GM12878 (cell line): ENCODE measurements around the gene PPIE.

Experiments used
- CTCF ChIP-seq, 3 experiments: IDR thresholded peaks in 2 of 3; conservative IDR thresholded peaks in 1 of 3; 2 replicates each; pipeline ENCODE4 v1.5.1; 2011; ENCODE audit warnings: low read depth in 3 of 3, low read length in 3 of 3, mild to moderate bottlenecking in 3 of 3, control low read depth in 2 of 3, moderate library complexity in 2 of 3, inconsistent platforms in 1 of 3, mixed read lengths in 1 of 3; ENCODE audit not compliant: control insufficient read depth in 2 of 3, insufficient read depth in 1 of 3; ENCODE audit errors: extremely low read depth in 1 of 3
- GABPA ChIP-seq: IDR thresholded peaks from 2 replicates; pipeline ENCODE4 v1.6.1; 2014; ENCODE audit warnings: antibody characterized with exemption, low read depth, mild to moderate bottlenecking, inconsistent platforms
- TAF1 ChIP-seq: IDR thresholded peaks from 2 replicates; pipeline ENCODE4 v1.6.1; 2011; ENCODE audit warnings: mild to moderate bottlenecking, low read depth, low read length, borderline replicate concordance
- ZNF24 ChIP-seq: fragments of 450-650 bp; IDR thresholded peaks from 2 replicates; pipeline ENCODE4 v1.6.1; 2017; ENCODE audit warnings: antibody characterized with exemption, mild to moderate bottlenecking

GRCh38 chr1:39711966-39712340 is 26.7 kb upstream of the PPIE start:
- TF ChIP-seq ZNF24 (no peak), CTCF (IDR thresholded peaks at IDR 0.05 in 2 of 3, conservative IDR thresholded peaks at IDR 0.05 in 1 of 3; ENCODE audit: control insufficient read depth in 2 of 3, extremely low read depth in 1 of 3, insufficient read depth in 1 of 3, low read depth in 3 of 3, low read length in 3 of 3) (no peak), GABPA (no peak), TAF1 (no peak)
